HTR-8/SVneo (cell line): Measurements from ENCODE around the gene IRX4.

Source experiments
- DNase-seq: peaks from one replicate; pipeline ENCODE4 v3.0.0; 2011; ENCODE audit warnings: low spot score, mixed read lengths; ENCODE audit not compliant: insufficient read length
- FAIRE-seq: peaks from 2 replicates; lab custom pipeline; 2011; peaks lifted over from hg19 to GRCh38; lab: Jason Lieb, UNC

The IRX4 gene

GRCh38 chr5:1882337-1883119 is at the start of gene IRX4:
Gene IRX4 (minus strand): TSS chr5:1882925. CDS start chr5:1882647, 278 bp downstream.
- no peak for DNase-seq
- no peak for FAIRE-seq

- DNase-seq (no peak), FAIRE-seq (no peak)
Measured at GRCh38 chr5:1931604-1932231, 49.0 kb upstream of the IRX4 start.

GRCh38 chr5:1930880-1931603 is 48.3 kb upstream of the IRX4 start:
- DNase-seq (no peak), FAIRE-seq (no peak)

- DNase-seq (no peak), FAIRE-seq (no peak)
Measured at GRCh38 chr5:1930501-1930879, 47.8 kb upstream of the IRX4 start.

GRCh38 chr5:1929108-1929991 is 46.6 kb upstream of the IRX4 start:
- DNase-seq (no peak), FAIRE-seq (no peak)

- no peak for DNase-seq
- no peak for FAIRE-seq
Measured at GRCh38 chr5:1926471-1927341, 44.0 kb upstream of the IRX4 start.

- no peak for DNase-seq
- FAIRE-seq: no peak
Measured at GRCh38 chr5:1926071-1926440, 43.3 kb upstream of the IRX4 start.

GRCh38 chr5:1925111-1926070 is 42.7 kb upstream of the IRX4 start:
- FAIRE-seq: no peak
- no peak for DNase-seq

- FAIRE-seq: no peak
- DNase-seq: no peak
Measured at GRCh38 chr5:1923766-1924165, 41.0 kb upstream of the IRX4 start.

- FAIRE-seq (no peak), DNase-seq (no peak)
Measured at GRCh38 chr5:1923341-1923740, 40.6 kb upstream of the IRX4 start.

GRCh38 chr5:1921711-1922110 is 39.0 kb upstream of the IRX4 start:
- FAIRE-seq: peak; percentile 36
- no peak for DNase-seq

GRCh38 chr5:1919750-1920149 is 37.0 kb upstream of the IRX4 start:
- no peak for FAIRE-seq

GRCh38 chr5:1919209-1919566 is 36.5 kb upstream of the IRX4 start:
- DNase-seq (no peak), FAIRE-seq (no peak)

More at GRCh38 chr5:1919750-1920149, 37.0 kb upstream of the IRX4 start:
- DNase-seq: no peak

- DNase-seq (no peak), FAIRE-seq (no peak)
Measured at GRCh38 chr5:1918488-1919208, 35.9 kb upstream of the IRX4 start.

- no peak for DNase-seq
- no peak for FAIRE-seq
Measured at GRCh38 chr5:1917830-1918487, 35.2 kb upstream of the IRX4 start.

GRCh38 chr5:1916041-1917001 is 33.6 kb upstream of the IRX4 start:
- DNase-seq: no peak
- no peak for FAIRE-seq
